ES-I3 (cell line): ENCODE data around the gene IL11.
A peak's percentile ranks its signal among the peaks of the same experiment; 100 is the strongest.

Experiments
- H3K36me3 ChIP-seq: 2 replicates; pipeline ENCODE4 v1.6.1; 2013; ENCODE audit warnings: mild to moderate bottlenecking, low read length, control low read depth, moderate library complexity; ENCODE audit not compliant: insufficient read depth
- H3K4me1 ChIP-seq: 2 replicates; pipeline ENCODE4 v1.6.1; 2013; ENCODE audit warnings: mild to moderate bottlenecking, control low read depth, low read length; ENCODE audit not compliant: insufficient read depth
- H3K9ac ChIP-seq: 2 replicates; pipeline ENCODE4 v1.6.1; 2013; ENCODE audit warnings: low read depth, mild to moderate bottlenecking, low read length, moderate library complexity
- H3K9me3 ChIP-seq: 2 replicates; pipeline ENCODE4 v1.6.1; 2013; ENCODE audit warnings: mild to moderate bottlenecking, low read length, moderate library complexity; ENCODE audit not compliant: control insufficient read depth, insufficient read depth

IL11 gene

DNA sequence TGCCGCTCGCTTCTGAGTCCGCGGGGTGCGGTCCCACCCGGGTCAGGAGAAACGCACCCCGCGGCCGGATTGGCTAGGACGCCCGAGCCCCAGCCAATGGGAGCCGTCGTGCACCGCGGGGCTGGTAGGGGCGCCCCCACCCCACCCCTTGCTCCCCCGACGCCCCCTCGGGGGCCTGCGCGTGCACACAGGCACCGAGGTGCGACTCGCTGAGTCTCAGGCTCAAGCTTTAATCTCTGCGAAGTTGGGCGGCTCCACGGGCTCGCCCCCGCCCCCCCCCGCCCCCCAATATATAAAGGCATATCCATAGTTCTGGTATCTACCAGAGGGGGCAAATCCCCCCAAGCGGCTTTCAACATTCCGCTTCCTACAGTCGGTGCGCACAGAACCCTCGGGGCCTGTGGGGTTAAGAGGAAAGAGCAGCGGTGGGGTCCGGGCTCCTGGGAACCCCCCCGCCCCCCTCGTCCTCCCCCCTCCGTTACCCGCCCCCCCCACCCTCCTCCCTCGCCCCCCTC is 15.5 kb downstream of the IL11 start, which contains the start of gene COX6B2:
Gene COX6B2 (minus strand): TSS at position 22 of the 515 bp plus-strand sequence. CDS start 198 bp downstream, outside the sequence.
- Histone ChIP-seq H3K9ac (peak within 1 kb of the TSS; percentile 80), H3K4me1 (peaks cover 12% of the 10 kb centered on the region; the same call in 1 of the 2 replicates), H3K9me3 (no peaks in the 10 kb centered on the region), H3K36me3 (no peaks in the 10 kb centered on the region)

- Histone ChIP-seq H3K36me3 (no peaks in the 10 kb centered on the region), H3K9me3 (no peaks in the 10 kb centered on the region), H3K4me1 (peaks cover 17% of the 10 kb centered on the region; the same call in 1 of the 2 replicates), H3K9ac (peak overlapping the region; percentile 80)
Observed at GRCh38 chr19:55353803-55354697, 16.2 kb downstream of the IL11 start.

- Histone ChIP-seq H3K9me3 (no peaks in the 10 kb centered on the region), H3K36me3 (no peaks in the 10 kb centered on the region), H3K9ac (peak overlapping the region; percentile 80), H3K4me1 (peaks cover 23% of the 10 kb centered on the region; the same call in 1 of the 2 replicates)
Observed at GRCh38 chr19:55353356-55353802, 16.9 kb downstream of the IL11 start.

DNA sequence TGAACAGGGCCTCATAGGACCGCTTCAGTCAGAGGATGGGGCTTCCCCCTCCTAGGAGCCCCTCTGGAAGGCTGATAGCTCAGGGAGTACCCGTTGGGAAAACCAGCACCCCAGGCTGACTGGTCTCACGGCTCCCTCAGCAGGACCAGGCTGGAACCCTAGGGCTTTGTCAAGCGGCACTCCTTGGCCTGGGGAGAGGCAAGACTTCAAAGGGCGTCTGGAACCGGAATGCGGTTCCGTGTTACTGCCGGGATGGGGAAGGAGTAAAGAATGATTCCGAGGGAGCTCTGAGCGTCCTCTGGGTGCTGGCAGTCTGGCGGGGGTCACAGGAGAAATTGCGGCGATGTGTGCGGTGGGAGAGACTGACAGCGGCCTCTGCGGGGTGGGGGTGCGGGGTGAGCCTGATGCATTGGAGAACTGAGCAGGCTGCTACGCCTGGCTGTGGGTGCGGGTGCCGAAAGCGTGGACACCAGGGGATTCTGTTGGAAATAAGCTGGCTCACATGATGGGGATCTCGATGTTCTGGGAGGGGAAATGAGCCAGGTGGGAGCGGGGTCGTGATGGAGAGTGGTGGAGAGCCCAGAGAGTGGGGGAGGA is 17.6 kb downstream of the IL11 start:
- peaks cover 29% of the 10 kb centered on the region; the same call in 1 of the 2 replicates for H3K4me1 ChIP-seq

GRCh38 chr19:55352040-55352439 is 18.2 kb downstream of the IL11 start:
- Histone ChIP-seq H3K9ac (no peak overlapping the region), H3K9me3 (no peaks in the 10 kb centered on the region), H3K36me3 (no peaks in the 10 kb centered on the region), H3K4me1 (peaks cover 29% of the 10 kb centered on the region; the same call in 1 of the 2 replicates)

More for the DNA sequence above, 17.6 kb downstream of the IL11 start:
- no peak overlapping the region for H3K9ac ChIP-seq
- H3K9me3 ChIP-seq, result no peaks in the 10 kb centered on the region
- H3K36me3 ChIP-seq, result no peaks in the 10 kb centered on the region

GRCh38 chr19:55350620-55351315 is 19.5 kb downstream of the IL11 start:
- no peaks in the 10 kb centered on the region for H3K9me3 ChIP-seq
- H3K9ac ChIP-seq, result no peak overlapping the region
- peaks cover 30% of the 10 kb centered on the region; the same call in 1 of the 2 replicates for H3K4me1 ChIP-seq
- H3K36me3 ChIP-seq, result no peaks in the 10 kb centered on the region

GRCh38 chr19:55348317-55349034 is 21.8 kb downstream of the IL11 start:
- no peaks in the 10 kb centered on the region for H3K9me3 ChIP-seq
- H3K9ac ChIP-seq, result 0 out of 2 replicates have a peak overlapping the region, but pooled peaks have one; percentile 2
- peaks cover 36% of the 10 kb centered on the region; the same call in 1 of the 2 replicates for H3K4me1 ChIP-seq
- H3K36me3 ChIP-seq, result peaks cover 7% of the 10 kb centered on the region; the same call in 1 of the 2 replicates

- peaks cover 9% of the 10 kb centered on the region; the same call in 1 of the 2 replicates for H3K36me3 ChIP-seq
- H3K9me3 ChIP-seq, result no peaks in the 10 kb centered on the region
- H3K9ac ChIP-seq, result no peak overlapping the region
- peaks cover 29% of the 10 kb centered on the region; the same call in 1 of the 2 replicates for H3K4me1 ChIP-seq
Observed at GRCh38 chr19:55347442-55348009, 22.7 kb downstream of the IL11 start.

- Histone ChIP-seq H3K9me3 (no peaks in the 10 kb centered on the region), H3K36me3 (peaks cover 9% of the 10 kb centered on the region; the same call in 1 of the 2 replicates), H3K9ac (no peak overlapping the region), H3K4me1 (peaks cover 29% of the 10 kb centered on the region; the same call in 1 of the 2 replicates)
Observed at GRCh38 chr19:55346725-55347441, 23.4 kb downstream of the IL11 start.

GRCh38 chr19:55345818-55346724 is 24.2 kb downstream of the IL11 start:
- H3K9me3 ChIP-seq, result no peaks in the 10 kb centered on the region
- no peak overlapping the region for H3K9ac ChIP-seq
- peaks cover 33% of the 10 kb centered on the region; the same call in 1 of the 2 replicates for H3K4me1 ChIP-seq
- H3K36me3 ChIP-seq, result peaks cover 9% of the 10 kb centered on the region; the same call in 1 of the 2 replicates

GRCh38 chr19:55345101-55345817 is 25.0 kb downstream of the IL11 start:
- peaks cover 31% of the 10 kb centered on the region; the same call in 1 of the 2 replicates for H3K4me1 ChIP-seq
- H3K36me3 ChIP-seq, result peaks cover 9% of the 10 kb centered on the region; the same call in 1 of the 2 replicates
- no peak overlapping the region for H3K9ac ChIP-seq
- H3K9me3 ChIP-seq, result no peaks in the 10 kb centered on the region
